B cell (primary cell): ENCODE data around the gene DUSP15.

Source experiments
- CTCF ChIP-seq: fragments of 200-600 bp; IDR thresholded peaks from one replicate; pipeline ENCODE4 v1.8.0; 2022; ENCODE audit warnings: antibody characterized with exemption, mild to moderate bottlenecking
- EZH2 ChIP-seq: IDR thresholded peaks from 2 replicates; pipeline ENCODE4 v1.6.1; 2012; ENCODE audit warnings: borderline replicate concordance, low read depth, mild to moderate bottlenecking, moderate library complexity, low read length; ENCODE audit not compliant: insufficient read depth, poor library complexity, severe bottlenecking

GRCh38 chr20:31857861-31858759 lies 12.2 kb downstream of the DUSP15 start:
- TF ChIP-seq EZH2 (no peak), CTCF (no peak)
